ENCODE measurements around the gene DCLRE1B.

Gene DCLRE1B

DNA sequence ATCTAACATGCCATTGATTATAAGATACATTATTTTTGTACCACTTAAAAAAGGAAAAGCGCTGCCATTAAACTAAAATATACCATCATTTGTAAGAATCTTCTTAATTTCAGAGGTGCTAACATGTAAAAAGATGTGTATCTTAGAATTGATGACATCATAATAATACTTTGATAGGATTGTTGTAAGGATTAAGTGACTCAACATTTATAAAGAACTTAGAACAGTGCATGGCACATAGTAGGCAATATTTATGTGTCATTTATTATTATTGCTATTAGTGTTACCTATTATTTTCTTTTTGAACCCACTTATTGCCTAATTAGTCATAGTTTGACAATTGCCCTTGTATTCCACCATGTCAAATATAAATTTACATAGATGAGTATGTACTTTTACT lies 45.8 kb downstream of the DCLRE1B start (continued):
- no peak for TF ChIP-seq TOX (CRISPR knock-in tag; IDR thresholded peaks at IDR 0.05; ENCODE audit: borderline replicate concordance)
- TF ChIP-seq CREB5 (CRISPR knock-in tag; IDR thresholded peaks at IDR 0.05; ENCODE audit: low read depth) = no peak

DNA sequence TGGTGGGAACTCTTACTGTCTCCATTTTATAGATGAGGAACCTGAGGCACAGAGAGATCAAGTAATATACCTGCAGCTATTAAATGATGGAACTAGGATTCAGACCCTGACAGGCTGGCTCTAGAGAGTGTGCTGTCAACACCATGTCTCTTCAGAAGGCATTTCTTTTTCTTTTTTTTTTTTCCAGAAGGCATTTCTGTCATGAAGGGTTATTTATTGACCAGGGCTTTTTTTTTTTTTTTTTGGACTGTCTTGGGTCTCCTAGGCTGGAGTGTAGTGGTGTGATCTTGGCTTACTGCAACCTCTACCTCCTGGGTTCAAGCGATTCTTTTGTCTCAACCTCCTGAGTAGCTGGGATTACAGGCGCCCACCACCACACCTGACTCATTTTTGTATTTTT lies 46.6 kb downstream of the DCLRE1B start:
- TF ChIP-seq ARNTL (CRISPR knock-in tag; IDR thresholded peaks at IDR 0.05; ENCODE audit: borderline replicate concordance, low read depth) = no peak
- TF ChIP-seq TCF4 (CRISPR knock-in tag; IDR thresholded peaks at IDR 0.05; ENCODE audit: borderline replicate concordance) = no peak
- no peak for TF ChIP-seq ISL1 (CRISPR knock-in tag; IDR thresholded peaks at IDR 0.05)
- TF ChIP-seq ZNF8 (CRISPR knock-in tag; IDR thresholded peaks at IDR 0.05) = no peak
- TF ChIP-seq, protein P1, sequence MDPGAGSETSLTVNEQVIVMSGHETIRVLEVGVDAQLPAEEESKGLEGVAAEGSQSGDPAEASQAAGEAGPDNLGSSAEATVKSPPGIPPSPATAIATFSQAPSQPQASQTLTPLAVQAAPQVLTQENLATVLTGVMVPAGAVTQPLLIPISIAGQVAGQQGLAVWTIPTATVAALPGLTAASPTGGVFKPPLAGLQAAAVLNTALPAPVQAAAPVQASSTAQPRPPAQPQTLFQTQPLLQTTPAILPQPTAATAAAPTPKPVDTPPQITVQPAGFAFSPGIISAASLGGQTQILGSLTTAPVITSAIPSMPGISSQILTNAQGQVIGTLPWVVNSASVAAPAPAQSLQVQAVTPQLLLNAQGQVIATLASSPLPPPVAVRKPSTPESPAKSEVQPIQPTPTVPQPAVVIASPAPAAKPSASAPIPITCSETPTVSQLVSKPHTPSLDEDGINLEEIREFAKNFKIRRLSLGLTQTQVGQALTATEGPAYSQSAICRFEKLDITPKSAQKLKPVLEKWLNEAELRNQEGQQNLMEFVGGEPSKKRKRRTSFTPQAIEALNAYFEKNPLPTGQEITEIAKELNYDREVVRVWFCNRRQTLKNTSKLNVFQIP (CRISPR knock-in tag; IDR thresholded peaks at IDR 0.05; ENCODE audit: borderline replicate concordance, low read depth) = no peak
- no peak for TF ChIP-seq BACH2 (CRISPR knock-in tag; IDR thresholded peaks at IDR 0.05; ENCODE audit: borderline replicate concordance)
- no peak for TF ChIP-seq RARB (CRISPR knock-in tag; IDR thresholded peaks at IDR 0.05)
- TF ChIP-seq, protein P2, sequence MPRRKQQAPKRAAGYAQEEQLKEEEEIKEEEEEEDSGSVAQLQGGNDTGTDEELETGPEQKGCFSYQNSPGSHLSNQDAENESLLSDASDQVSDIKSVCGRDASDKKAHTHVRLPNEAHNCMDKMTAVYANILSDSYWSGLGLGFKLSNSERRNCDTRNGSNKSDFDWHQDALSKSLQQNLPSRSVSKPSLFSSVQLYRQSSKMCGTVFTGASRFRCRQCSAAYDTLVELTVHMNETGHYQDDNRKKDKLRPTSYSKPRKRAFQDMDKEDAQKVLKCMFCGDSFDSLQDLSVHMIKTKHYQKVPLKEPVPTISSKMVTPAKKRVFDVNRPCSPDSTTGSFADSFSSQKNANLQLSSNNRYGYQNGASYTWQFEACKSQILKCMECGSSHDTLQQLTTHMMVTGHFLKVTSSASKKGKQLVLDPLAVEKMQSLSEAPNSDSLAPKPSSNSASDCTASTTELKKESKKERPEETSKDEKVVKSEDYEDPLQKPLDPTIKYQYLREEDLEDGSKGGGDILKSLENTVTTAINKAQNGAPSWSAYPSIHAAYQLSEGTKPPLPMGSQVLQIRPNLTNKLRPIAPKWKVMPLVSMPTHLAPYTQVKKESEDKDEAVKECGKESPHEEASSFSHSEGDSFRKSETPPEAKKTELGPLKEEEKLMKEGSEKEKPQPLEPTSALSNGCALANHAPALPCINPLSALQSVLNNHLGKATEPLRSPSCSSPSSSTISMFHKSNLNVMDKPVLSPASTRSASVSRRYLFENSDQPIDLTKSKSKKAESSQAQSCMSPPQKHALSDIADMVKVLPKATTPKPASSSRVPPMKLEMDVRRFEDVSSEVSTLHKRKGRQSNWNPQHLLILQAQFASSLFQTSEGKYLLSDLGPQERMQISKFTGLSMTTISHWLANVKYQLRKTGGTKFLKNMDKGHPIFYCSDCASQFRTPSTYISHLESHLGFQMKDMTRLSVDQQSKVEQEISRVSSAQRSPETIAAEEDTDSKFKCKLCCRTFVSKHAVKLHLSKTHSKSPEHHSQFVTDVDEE (CRISPR knock-in tag; IDR thresholded peaks at IDR 0.05) = no peak
- no peak for TF ChIP-seq ZFP3 (CRISPR knock-in tag; IDR thresholded peaks at IDR 0.05)
- TF ChIP-seq ZNF565 (CRISPR knock-in tag; conservative IDR thresholded peaks at IDR 0.05; ENCODE audit: low read depth) = no peak

GRCh38 chr1:113957984-113958383 lies 52.9 kb downstream of the DCLRE1B start:
- TF ChIP-seq BACH2 (CRISPR knock-in tag; IDR thresholded peaks at IDR 0.05; ENCODE audit: borderline replicate concordance) = no peak
- no peak for TF ChIP-seq ARNTL (CRISPR knock-in tag; IDR thresholded peaks at IDR 0.05; ENCODE audit: borderline replicate concordance, low read depth)
- TF ChIP-seq ZNF565 (CRISPR knock-in tag; conservative IDR thresholded peaks at IDR 0.05; ENCODE audit: low read depth) = no peak
- TF ChIP-seq ZFP3 (CRISPR knock-in tag; IDR thresholded peaks at IDR 0.05) = no peak
- TF ChIP-seq PATZ1 (CRISPR knock-in tag; IDR thresholded peaks at IDR 0.05; ENCODE audit: borderline replicate concordance) = no peak
- TF ChIP-seq, protein P1 (CRISPR knock-in tag; IDR thresholded peaks at IDR 0.05; ENCODE audit: borderline replicate concordance, low read depth) = no peak
- TF ChIP-seq TOX (CRISPR knock-in tag; IDR thresholded peaks at IDR 0.05; ENCODE audit: borderline replicate concordance) = no peak
- ATAC-seq = no peak

More for the DNA sequence above, 46.6 kb downstream of the DCLRE1B start:
- no peak for ATAC-seq

DNA sequence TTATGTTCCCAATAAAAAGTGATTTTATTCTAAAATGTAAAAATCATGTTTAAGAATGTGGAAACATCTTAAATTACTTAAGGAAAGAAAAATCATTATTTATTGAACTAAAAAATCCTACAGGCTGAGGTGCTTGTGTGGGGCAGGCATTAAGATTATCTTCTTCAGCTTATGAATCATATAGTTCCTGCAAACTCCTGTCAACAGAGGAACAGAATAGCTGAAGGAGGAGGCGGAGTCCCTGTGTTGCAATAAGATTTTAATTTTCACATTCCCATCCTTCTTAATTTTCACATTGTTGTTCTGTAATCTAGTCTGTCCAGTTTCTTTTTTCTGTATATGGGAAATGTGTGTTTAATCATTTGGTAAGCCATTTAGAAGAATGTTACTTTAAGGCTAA lies 53.6 kb downstream of the DCLRE1B start:
- ATAC-seq = no peak
- TF ChIP-seq CSRNP3 (CRISPR knock-in tag; IDR thresholded peaks at IDR 0.05) (no peak), ARNTL (CRISPR knock-in tag; IDR thresholded peaks at IDR 0.05; ENCODE audit: borderline replicate concordance, low read depth) (no peak), CSDC2 (CRISPR knock-in tag; IDR thresholded peaks at IDR 0.05) (no peak), TCF4 (CRISPR knock-in tag; IDR thresholded peaks at IDR 0.05; ENCODE audit: borderline replicate concordance) (no peak)
- TF ChIP-seq, protein P2 (CRISPR knock-in tag; IDR thresholded peaks at IDR 0.05) = no peak

Data from SK-N-SH treated with all-trans-retinoic acid at 6 μM for 48 hours (cell line).